ENCODE data around the gene BCR. TPM values are rescaled to one million over a fixed set of nuclear protein-coding genes. Genes with fewer than 3 reads are reported as not detected.

The BCR gene
- total RNA-seq, 1 experiment from 2014 or later, result 129 TPM

DNA sequence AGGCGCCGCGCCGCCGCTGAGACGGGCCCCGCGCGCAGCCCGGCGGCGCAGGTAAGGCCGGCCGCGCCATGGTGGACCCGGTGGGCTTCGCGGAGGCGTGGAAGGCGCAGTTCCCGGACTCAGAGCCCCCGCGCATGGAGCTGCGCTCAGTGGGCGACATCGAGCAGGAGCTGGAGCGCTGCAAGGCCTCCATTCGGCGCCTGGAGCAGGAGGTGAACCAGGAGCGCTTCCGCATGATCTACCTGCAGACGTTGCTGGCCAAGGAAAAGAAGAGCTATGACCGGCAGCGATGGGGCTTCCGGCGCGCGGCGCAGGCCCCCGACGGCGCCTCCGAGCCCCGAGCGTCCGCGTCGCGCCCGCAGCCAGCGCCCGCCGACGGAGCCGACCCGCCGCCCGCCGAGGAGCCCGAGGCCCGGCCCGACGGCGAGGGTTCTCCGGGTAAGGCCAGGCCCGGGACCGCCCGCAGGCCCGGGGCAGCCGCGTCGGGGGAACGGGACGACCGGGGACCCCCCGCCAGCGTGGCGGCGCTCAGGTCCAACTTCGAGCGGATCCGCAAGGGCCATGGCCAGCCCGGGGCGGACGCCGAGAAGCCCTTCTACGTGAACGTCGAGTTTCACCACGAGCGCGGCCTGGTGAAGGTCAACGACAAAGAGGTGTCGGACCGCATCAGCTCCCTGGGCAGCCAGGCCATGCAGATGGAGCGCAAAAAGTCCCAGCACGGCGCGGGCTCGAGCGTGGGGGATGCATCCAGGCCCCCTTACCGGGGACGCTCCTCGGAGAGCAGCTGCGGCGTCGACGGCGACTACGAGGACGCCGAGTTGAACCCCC lies 798 bp downstream of the BCR start:
- 0 out of 2 replicates have a peak, but pooled peaks have one; percentile 26 for TF ChIP-seq MYBL2 (CRISPR knock-in tag; IDR thresholded peaks at IDR 0.05)
- no peak for TF ChIP-seq ELF4 (CRISPR knock-in tag; IDR thresholded peaks at IDR 0.05; ENCODE audit: low read depth)
- TF ChIP-seq, protein P1, sequence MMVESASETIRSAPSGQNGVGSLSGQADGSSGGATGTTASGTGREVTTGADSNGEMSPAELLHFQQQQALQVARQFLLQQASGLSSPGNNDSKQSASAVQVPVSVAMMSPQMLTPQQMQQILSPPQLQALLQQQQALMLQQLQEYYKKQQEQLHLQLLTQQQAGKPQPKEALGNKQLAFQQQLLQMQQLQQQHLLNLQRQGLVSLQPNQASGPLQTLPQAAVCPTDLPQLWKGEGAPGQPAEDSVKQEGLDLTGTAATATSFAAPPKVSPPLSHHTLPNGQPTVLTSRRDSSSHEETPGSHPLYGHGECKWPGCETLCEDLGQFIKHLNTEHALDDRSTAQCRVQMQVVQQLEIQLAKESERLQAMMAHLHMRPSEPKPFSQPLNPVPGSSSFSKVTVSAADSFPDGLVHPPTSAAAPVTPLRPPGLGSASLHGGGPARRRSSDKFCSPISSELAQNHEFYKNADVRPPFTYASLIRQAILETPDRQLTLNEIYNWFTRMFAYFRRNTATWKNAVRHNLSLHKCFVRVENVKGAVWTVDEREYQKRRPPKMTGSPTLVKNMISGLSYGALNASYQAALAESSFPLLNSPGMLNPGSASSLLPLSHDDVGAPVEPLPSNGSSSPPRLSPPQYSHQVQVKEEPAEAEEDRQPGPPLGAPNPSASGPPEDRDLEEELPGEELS (CRISPR knock-in tag; IDR thresholded peaks at IDR 0.05), result peak; percentile 28; the same call in 1 of the 2 replicates
- peak; percentile 67; the same call in 1 of the 2 replicates for TF ChIP-seq NFE2L1 (CRISPR knock-in tag; IDR thresholded peaks at IDR 0.05)
- TF ChIP-seq, protein P2, sequence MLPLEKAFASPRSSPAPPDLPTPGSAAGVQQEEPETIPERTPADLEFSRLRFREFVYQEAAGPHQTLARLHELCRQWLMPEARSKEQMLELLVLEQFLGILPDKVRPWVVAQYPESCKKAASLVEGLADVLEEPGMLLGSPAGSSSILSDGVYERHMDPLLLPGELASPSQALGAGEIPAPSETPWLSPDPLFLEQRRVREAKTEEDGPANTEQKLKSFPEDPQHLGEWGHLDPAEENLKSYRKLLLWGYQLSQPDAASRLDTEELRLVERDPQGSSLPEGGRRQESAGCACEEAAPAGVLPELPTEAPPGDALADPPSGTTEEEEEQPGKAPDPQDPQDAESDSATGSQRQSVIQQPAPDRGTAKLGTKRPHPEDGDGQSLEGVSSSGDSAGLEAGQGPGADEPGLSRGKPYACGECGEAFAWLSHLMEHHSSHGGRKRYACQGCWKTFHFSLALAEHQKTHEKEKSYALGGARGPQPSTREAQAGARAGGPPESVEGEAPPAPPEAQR (CRISPR knock-in tag; IDR thresholded peaks at IDR 0.05), result no peak
- TF ChIP-seq, protein P3, sequence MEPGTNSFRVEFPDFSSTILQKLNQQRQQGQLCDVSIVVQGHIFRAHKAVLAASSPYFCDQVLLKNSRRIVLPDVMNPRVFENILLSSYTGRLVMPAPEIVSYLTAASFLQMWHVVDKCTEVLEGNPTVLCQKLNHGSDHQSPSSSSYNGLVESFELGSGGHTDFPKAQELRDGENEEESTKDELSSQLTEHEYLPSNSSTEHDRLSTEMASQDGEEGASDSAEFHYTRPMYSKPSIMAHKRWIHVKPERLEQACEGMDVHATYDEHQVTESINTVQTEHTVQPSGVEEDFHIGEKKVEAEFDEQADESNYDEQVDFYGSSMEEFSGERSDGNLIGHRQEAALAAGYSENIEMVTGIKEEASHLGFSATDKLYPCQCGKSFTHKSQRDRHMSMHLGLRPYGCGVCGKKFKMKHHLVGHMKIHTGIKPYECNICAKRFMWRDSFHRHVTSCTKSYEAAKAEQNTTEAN (CRISPR knock-in tag; IDR thresholded peaks at IDR 0.05), result 0 out of 2 replicates have a peak, but pooled peaks have one; percentile 42
- Mint-ChIP-seq H3K27me3 (ENCODE audit: low read depth) (no peaks in the 10 kb centered on the region; the same call in none of the 2 replicates), H3K9me3 (peaks cover 13% of the 10 kb centered on the region), H3K4me1 (peaks cover 57% of the 10 kb centered on the region), H3K36me3 (peaks cover 25% of the 10 kb centered on the region), H3K27ac (no peak overlapping the region), H3K4me3 (peak overlapping the region; percentile 82)
- ChIA-PET CTCF (interaction anchor here (0.6 to 9.3 kb wide), 14 partner anchors 23 to 109 kb away, joined by 3 to 114 read pairs (median 3); no protein-coding TSS in a partner anchor), POLR2A (interaction anchor here (1.1 to 1.6 kb wide), 2 partner anchors 62 to 101 kb away, joined by 3 to 7 read pairs; no protein-coding TSS in a partner anchor)
- DNase-seq (ENCODE audit: low spot score), result no peak
- no peak for ATAC-seq

GRCh38 chr22:23181721-23182308 lies 1.5 kb downstream of the BCR start:
- Mint-ChIP-seq H3K4me1 (peaks cover 64% of the 10 kb centered on the region), H3K9me3 (peaks cover 6% of the 10 kb centered on the region), H3K4me3 (peak overlapping the region; percentile 82), H3K27ac (peak overlapping the region; percentile 79; the same call in 1 of the 2 replicates), H3K36me3 (peaks cover 25% of the 10 kb centered on the region), H3K27me3 (ENCODE audit: low read depth) (no peaks in the 10 kb centered on the region; the same call in none of the 2 replicates)
- ATAC-seq, result no peak
- no peak for TF ChIP-seq AR (CRISPR knock-in tag; IDR thresholded peaks at IDR 0.05)
- TF ChIP-seq ZBTB21 (CRISPR knock-in tag; IDR thresholded peaks at IDR 0.05; ENCODE audit: borderline replicate concordance), result no peak
- TF ChIP-seq TCF7 (CRISPR knock-in tag; IDR thresholded peaks at IDR 0.05; ENCODE audit: low read depth), result no peak
- TF ChIP-seq FOXP1 (CRISPR knock-in tag; IDR thresholded peaks at IDR 0.05; ENCODE audit: borderline replicate concordance), result no peak
- TF ChIP-seq, protein P4, sequence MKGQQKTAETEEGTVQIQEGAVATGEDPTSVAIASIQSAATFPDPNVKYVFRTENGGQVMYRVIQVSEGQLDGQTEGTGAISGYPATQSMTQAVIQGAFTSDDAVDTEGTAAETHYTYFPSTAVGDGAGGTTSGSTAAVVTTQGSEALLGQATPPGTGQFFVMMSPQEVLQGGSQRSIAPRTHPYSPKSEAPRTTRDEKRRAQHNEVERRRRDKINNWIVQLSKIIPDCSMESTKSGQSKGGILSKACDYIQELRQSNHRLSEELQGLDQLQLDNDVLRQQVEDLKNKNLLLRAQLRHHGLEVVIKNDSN (CRISPR knock-in tag; IDR thresholded peaks at IDR 0.05), result no peak
- TF ChIP-seq MAX (CRISPR knock-in tag; IDR thresholded peaks at IDR 0.05), result peak; percentile 57
- TF ChIP-seq, protein P5, sequence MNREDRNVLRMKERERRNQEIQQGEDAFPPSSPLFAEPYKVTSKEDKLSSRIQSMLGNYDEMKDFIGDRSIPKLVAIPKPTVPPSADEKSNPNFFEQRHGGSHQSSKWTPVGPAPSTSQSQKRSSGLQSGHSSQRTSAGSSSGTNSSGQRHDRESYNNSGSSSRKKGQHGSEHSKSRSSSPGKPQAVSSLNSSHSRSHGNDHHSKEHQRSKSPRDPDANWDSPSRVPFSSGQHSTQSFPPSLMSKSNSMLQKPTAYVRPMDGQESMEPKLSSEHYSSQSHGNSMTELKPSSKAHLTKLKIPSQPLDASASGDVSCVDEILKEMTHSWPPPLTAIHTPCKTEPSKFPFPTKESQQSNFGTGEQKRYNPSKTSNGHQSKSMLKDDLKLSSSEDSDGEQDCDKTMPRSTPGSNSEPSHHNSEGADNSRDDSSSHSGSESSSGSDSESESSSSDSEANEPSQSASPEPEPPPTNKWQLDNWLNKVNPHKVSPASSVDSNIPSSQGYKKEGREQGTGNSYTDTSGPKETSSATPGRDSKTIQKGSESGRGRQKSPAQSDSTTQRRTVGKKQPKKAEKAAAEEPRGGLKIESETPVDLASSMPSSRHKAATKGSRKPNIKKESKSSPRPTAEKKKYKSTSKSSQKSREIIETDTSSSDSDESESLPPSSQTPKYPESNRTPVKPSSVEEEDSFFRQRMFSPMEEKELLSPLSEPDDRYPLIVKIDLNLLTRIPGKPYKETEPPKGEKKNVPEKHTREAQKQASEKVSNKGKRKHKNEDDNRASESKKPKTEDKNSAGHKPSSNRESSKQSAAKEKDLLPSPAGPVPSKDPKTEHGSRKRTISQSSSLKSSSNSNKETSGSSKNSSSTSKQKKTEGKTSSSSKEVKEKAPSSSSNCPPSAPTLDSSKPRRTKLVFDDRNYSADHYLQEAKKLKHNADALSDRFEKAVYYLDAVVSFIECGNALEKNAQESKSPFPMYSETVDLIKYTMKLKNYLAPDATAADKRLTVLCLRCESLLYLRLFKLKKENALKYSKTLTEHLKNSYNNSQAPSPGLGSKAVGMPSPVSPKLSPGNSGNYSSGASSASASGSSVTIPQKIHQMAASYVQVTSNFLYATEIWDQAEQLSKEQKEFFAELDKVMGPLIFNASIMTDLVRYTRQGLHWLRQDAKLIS (CRISPR knock-in tag; IDR thresholded peaks at IDR 0.05; ENCODE audit: borderline replicate concordance), result no peak
- ChIA-PET CTCF (interaction anchor here (1.0 to 9.3 kb wide), 8 partner anchors 38 to 107 kb away, joined by 3 to 114 read pairs (median 8); no protein-coding TSS in a partner anchor), POLR2A (interaction anchor here (1.1 kb wide), 1 partner anchor 26 kb away, joined by 3 read pairs; no protein-coding TSS in a partner anchor)
- no peak for DNase-seq (ENCODE audit: low spot score)

Measured in WTC11 (cell line).